Caco-2 (cell line): ENCODE data around the gene RGS7. TPM values are rescaled to one million over a fixed set of nuclear protein-coding genes. Genes with fewer than 3 reads are reported as not detected.
"Not testable (repeated sequence)": the region's sequence is repeated elsewhere in the genome, so short reads cannot be mapped to it uniquely, and the experiment has no call there.

ENCODE experiments used
- BruUV-seq: library from RNA; stranded (reverse); fragments of 400-500 nt; replicated peaks from 2 replicates; lab custom pipeline; 2021; lab: Mats Ljungman, UMichigan
- CTCF ChIA-PET: fragments of 300-600 bp; sonication (Branson Sonifier 250); formaldehyde crosslinking; loops from one replicate; lab custom pipeline; 2022; ENCODE audit warnings: antibody characterized with exemption; lab: Charles Lee
- POLR2A ChIA-PET: fragments of 300-600 bp; sonication (Branson Sonifier 250); formaldehyde crosslinking; loops from one replicate; lab custom pipeline; 2022; ENCODE audit warnings: antibody characterized with exemption; lab: Charles Lee
- DNase-seq, 2 experiments: peaks; one replicate each; pipeline versions ENCODE4 v3.0.0 to v3.0.0-alpha.2; 2020 to 2022
- H3K27me3 ChIP-seq: replicated peaks from 2 replicates; pipeline ENCODE4 v1.6.0; 2011; ENCODE audit warnings: low read length; ENCODE audit not compliant: control insufficient read depth, insufficient read depth
- H3K36me3 ChIP-seq: 2 replicates; pipeline ENCODE4 v1.5.1; 2011; ENCODE audit warnings: low read length; ENCODE audit not compliant: control insufficient read depth, insufficient read depth
- H3K4me1 ChIP-seq: fragments of 250-450 bp; sonication (Bioruptor Pico); 2 replicates; pipeline ENCODE4 v1.5.1; 2020; ENCODE audit warnings: mild to moderate bottlenecking
- H3K4me3 ChIP-seq: 2 replicates; pipeline ENCODE4 v1.5.1; 2011; ENCODE audit warnings: low read depth, mild to moderate bottlenecking, control low read depth, low read length
- H3K9me3 ChIP-seq: fragments of 250-450 bp; sonication (Bioruptor Pico); 2 replicates; pipeline ENCODE4 v1.5.1; 2020; ENCODE audit warnings: mild to moderate bottlenecking, moderate library complexity
- H3K27ac Mint-ChIP-seq: one replicate; pipeline ENCODE4 v1.8.0; 2022; ENCODE audit warnings: mixed read lengths; ENCODE audit not compliant: unreplicated experiment
- H3K27me3 Mint-ChIP-seq: one replicate; pipeline ENCODE4 v1.8.0; 2022; ENCODE audit warnings: mixed read lengths; ENCODE audit not compliant: insufficient read depth, unreplicated experiment
- H3K36me3 Mint-ChIP-seq: one replicate; pipeline ENCODE4 v1.8.0; 2022; ENCODE audit warnings: mild to moderate bottlenecking, mixed read lengths; ENCODE audit not compliant: insufficient read depth, unreplicated experiment
- H3K4me1 Mint-ChIP-seq: one replicate; pipeline ENCODE4 v1.8.0; 2022; ENCODE audit warnings: low read depth, mixed read lengths; ENCODE audit not compliant: unreplicated experiment
- H3K4me3 Mint-ChIP-seq: one replicate; pipeline ENCODE4 v1.8.0; 2022; ENCODE audit warnings: mild to moderate bottlenecking, moderate library complexity, mixed read lengths; ENCODE audit not compliant: unreplicated experiment
- H3K9me3 Mint-ChIP-seq: one replicate; pipeline ENCODE4 v1.8.0; 2022; ENCODE audit warnings: mixed read lengths; ENCODE audit not compliant: unreplicated experiment
- intact Hi-C: fragments of 100-400 bp; cut with micrococcal nuclease; formaldehyde crosslinking; loops from one replicate; pipeline ENCODE4 v1.10.0; 2022; ENCODE audit not compliant: unreplicated experiment
- total RNA-seq: library from RNA; stranded (reverse); gene quantifications from 2 replicates; pipeline ENCODE4 v1.2.3, GENCODE V29; 2022
- TF ChIP-seq, protein P1 (sequence below), 2 experiments: fragments of 200-600 bp in 1 of 2; IDR thresholded peaks; 1 replicate in 1 of 2; 2 replicates in 1 of 2; pipeline versions ENCODE4 v1.5.1 to v1.8.0; 2011 to 2022; ENCODE audit warnings: antibody characterized with exemption in 1 of 2, control low read depth in 1 of 2, inconsistent platforms in 1 of 2, low read depth in 1 of 2, low read length in 1 of 2, mild to moderate bottlenecking in 1 of 2, moderate library complexity in 1 of 2; ENCODE audit not compliant: insufficient read depth in 1 of 2, severe bottlenecking in 1 of 2, unreplicated experiment in 1 of 2

RGS7 gene
- total RNA-seq, 1 experiment from 2014 or later = not detected

DNA sequence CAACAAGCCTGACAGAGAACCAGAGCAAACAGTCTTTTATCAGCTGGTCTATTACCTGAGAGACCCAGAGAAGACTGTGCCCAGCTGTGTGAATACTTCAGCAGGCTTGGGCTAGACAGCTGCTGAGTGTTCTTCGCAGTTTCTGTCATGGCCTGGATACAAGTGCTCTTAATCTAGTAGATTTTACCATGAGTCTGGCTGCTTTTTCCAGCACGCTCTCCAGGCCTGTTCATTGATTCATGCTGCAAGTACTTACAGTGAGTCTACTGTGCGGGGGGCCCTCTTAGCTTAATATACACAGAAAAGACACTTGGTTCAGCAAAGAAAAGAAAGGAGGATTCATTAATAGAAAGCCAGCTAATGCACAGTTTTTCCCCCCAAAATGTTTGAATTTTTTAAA, 48.5 kb downstream of the RGS7 start:
- CTCF ChIA-PET = no interaction called here

DNA sequence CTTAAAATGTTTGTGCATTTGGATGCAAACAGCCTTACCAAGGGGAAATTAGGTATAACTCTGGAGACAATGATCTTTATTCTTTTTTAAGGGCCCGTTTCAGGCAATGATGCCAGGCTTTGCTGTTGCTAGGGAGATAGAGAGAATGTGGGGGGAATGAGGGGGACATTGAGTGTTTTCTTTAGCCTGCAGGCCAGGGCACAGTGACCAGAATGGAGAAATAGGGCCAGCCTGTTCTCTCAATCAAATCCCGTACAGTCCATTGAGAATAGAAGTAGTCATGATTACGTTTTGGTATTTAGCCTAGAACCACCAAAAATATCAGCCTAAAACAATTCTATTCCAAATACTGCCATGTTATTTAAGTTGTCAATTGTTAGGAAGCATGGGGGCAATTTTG, 49.0 kb downstream of the RGS7 start:
- no peak overlapping the region for H3K27ac Mint-ChIP-seq
- H3K36me3 Mint-ChIP-seq = no peaks in the 10 kb centered on the region
- no peak overlapping the region for H3K4me3 ChIP-seq
- CTCF ChIA-PET = no interaction called here
- no peaks in the 10 kb centered on the region for H3K27me3 ChIP-seq
- TF ChIP-seq, protein P1, sequence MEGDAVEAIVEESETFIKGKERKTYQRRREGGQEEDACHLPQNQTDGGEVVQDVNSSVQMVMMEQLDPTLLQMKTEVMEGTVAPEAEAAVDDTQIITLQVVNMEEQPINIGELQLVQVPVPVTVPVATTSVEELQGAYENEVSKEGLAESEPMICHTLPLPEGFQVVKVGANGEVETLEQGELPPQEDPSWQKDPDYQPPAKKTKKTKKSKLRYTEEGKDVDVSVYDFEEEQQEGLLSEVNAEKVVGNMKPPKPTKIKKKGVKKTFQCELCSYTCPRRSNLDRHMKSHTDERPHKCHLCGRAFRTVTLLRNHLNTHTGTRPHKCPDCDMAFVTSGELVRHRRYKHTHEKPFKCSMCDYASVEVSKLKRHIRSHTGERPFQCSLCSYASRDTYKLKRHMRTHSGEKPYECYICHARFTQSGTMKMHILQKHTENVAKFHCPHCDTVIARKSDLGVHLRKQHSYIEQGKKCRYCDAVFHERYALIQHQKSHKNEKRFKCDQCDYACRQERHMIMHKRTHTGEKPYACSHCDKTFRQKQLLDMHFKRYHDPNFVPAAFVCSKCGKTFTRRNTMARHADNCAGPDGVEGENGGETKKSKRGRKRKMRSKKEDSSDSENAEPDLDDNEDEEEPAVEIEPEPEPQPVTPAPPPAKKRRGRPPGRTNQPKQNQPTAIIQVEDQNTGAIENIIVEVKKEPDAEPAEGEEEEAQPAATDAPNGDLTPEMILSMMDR (IDR thresholded peaks at IDR 0.05; ENCODE audit: insufficient read depth in 1 of 2, low read depth in 1 of 2, low read length in 1 of 2, severe bottlenecking in 1 of 2, unreplicated experiment in 1 of 2) = no peak
- DNase-seq = no peak
- H3K4me3 Mint-ChIP-seq = no peak overlapping the region
- intact Hi-C loops = no loop called here
- H3K27me3 Mint-ChIP-seq = peaks cover 5% of the 10 kb centered on the region
- H3K36me3 ChIP-seq = no peaks in the 10 kb centered on the region
- H3K4me1 Mint-ChIP-seq = no peaks in the 10 kb centered on the region
- POLR2A ChIA-PET = no interaction called here
- peaks cover 9% of the 10 kb centered on the region; the same call in 1 of the 2 replicates for H3K9me3 ChIP-seq
- no peaks in the 10 kb centered on the region for H3K4me1 ChIP-seq
- H3K9me3 Mint-ChIP-seq = peaks cover 12% of the 10 kb centered on the region
- no TSS peak for BruUV-seq

More for the DNA sequence above, 48.5 kb downstream of the RGS7 start:
- DNase-seq = no peak
- no peak overlapping the region for H3K4me3 ChIP-seq
- H3K27me3 Mint-ChIP-seq = peaks cover 5% of the 10 kb centered on the region
- BruUV-seq = no TSS peak
- no peaks in the 10 kb centered on the region for H3K4me1 ChIP-seq
- no peaks in the 10 kb centered on the region for H3K27me3 ChIP-seq
- peaks cover 7% of the 10 kb centered on the region for H3K9me3 Mint-ChIP-seq
- H3K27ac Mint-ChIP-seq = no peak overlapping the region
- POLR2A ChIA-PET = no interaction called here
- TF ChIP-seq, protein P1 (IDR thresholded peaks at IDR 0.05; ENCODE audit: insufficient read depth in 1 of 2, low read depth in 1 of 2, low read length in 1 of 2, severe bottlenecking in 1 of 2, unreplicated experiment in 1 of 2) = no peak
- H3K36me3 Mint-ChIP-seq = no peaks in the 10 kb centered on the region
- peaks cover 9% of the 10 kb centered on the region; the same call in 1 of the 2 replicates for H3K9me3 ChIP-seq
- no peaks in the 10 kb centered on the region for H3K36me3 ChIP-seq
- no peaks in the 10 kb centered on the region for H3K4me1 Mint-ChIP-seq
- intact Hi-C loops = no loop called here
- H3K4me3 Mint-ChIP-seq = no peak overlapping the region

DNA sequence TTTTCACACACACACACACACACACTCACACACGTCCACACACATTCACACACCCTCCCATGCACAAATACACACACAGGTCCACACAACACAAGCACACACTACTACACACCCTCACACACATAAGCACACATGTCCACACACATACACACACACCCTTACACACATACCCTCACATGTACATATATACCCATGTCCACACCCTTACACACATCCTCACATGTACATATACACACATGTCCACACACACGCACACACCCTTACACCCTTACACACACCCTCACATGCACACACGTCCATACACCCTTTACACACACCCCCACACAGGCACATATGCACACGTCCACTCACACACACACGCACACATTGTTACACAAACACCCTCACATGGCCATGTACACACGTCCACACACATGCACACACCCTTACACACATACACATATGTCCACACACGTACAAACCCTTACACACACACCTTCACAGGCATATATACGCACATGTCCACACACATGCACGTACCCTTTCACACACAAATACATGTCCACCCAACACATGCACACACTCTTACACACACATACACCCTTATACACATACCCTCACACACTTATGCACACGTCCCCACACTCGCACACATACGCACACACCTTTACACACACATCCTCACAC, 50.7 kb downstream of the RGS7 start:
- no peak overlapping the region for H3K4me3 ChIP-seq
- Mint-ChIP-seq H3K27me3 (no peaks in the 10 kb centered on the region), H3K36me3 (no peaks in the 10 kb centered on the region), H3K4me1 (no peaks in the 10 kb centered on the region), H3K9me3 (peaks cover 15% of the 10 kb centered on the region), H3K4me3 (no peak overlapping the region), H3K27ac (no peak overlapping the region)
- no peak for DNase-seq
- TF ChIP-seq, protein P1 (IDR thresholded peaks at IDR 0.05; ENCODE audit: insufficient read depth in 1 of 2, low read depth in 1 of 2, low read length in 1 of 2, severe bottlenecking in 1 of 2, unreplicated experiment in 1 of 2) = no peak
- peaks cover 9% of the 10 kb centered on the region; the same call in 1 of the 2 replicates for H3K9me3 ChIP-seq
- ChIA-PET POLR2A (no interaction called here), CTCF (no interaction called here)
- no peaks in the 10 kb centered on the region for H3K36me3 ChIP-seq
- no peaks in the 10 kb centered on the region for H3K27me3 ChIP-seq
- BruUV-seq = no TSS peak
- H3K4me1 ChIP-seq = no peaks in the 10 kb centered on the region
- intact Hi-C loops = no loop called here

DNA sequence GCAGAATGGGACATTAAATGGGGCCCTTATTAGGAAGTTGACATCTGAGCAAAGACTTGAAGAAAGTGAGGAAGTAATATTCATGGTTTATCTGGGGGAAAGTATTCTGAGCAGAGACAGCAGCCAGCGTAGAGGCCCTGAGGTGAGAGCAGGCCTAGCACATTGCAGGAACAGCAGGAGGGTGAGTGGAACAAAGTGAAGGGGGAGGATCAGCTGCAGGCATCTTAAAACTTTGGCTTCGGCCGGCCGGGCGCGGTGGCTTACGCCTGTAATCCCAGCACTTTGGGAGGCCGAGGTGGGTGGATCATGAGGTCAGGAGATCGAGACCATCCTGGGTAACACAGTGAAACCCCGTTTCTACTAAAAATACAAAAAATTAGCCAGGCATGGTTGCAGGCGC, 55.0 kb downstream of the RGS7 start:
- CTCF ChIA-PET, H3K27me3 ChIP-seq, H3K27ac Mint-ChIP-seq, BruUV-seq, H3K4me3 ChIP-seq, H3K36me3 ChIP-seq, POLR2A ChIA-PET, intact Hi-C loops, H3K4me3 Mint-ChIP-seq, H3K9me3 ChIP-seq, H3K4me1 ChIP-seq, H3K27me3 Mint-ChIP-seq, H3K4me1 Mint-ChIP-seq, DNase-seq, H3K36me3 Mint-ChIP-seq: not testable (repeated sequence)
- H3K9me3 Mint-ChIP-seq = peaks cover 15% of the 10 kb centered on the region
